ENCODE results near the gene HOXA9. TPM values are rescaled to one million over a fixed set of nuclear protein-coding genes. Genes with fewer than 3 reads are reported as not detected.

HOXA9 gene
- total RNA-seq, 1 donor from 2014 or later: not detected

DNA sequence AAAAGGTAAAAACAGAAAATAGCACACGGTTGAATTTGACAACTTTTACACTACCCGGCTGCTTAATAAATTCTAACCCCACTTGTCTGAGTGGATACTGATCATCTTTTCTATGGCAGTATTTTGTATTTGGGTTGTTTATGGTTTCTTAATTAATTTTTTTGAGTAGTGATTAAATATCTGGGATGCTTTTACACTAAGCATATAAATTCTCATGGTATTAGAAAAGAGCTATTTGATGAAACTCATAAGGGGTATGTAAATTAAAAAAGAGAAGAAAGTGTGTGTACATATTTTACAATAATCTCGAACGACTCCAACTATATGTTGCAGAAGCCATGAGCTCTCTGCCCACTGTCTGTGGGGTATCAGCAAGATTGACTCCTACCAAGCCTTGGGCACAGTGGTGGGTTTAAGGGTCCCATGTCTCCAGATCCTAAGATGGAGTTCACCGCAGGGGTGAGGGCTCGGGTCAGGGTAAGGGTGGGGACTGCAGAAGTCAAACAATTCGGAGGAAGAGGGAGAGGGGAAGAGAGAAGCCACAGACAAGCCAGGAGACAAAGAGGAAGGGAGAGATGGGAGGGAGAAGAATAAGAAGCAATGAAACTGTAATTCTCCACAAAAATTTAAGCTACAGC lies 42.1 kb upstream of the HOXA9 start:
- TF ChIP-seq CTCF (IDR thresholded peaks at IDR 0.05): no peak
- Mint-ChIP-seq H3K4me3 (ENCODE audit: unreplicated experiment) (no peak overlapping the region), H3K27ac (ENCODE audit: unreplicated experiment) (no peak overlapping the region), H3K36me3 (ENCODE audit: unreplicated experiment) (peaks cover 7% of the 10 kb centered on the region), H3K27me3 (ENCODE audit: unreplicated experiment) (peaks cover 96% of the 10 kb centered on the region), H3K9me3 (ENCODE audit: unreplicated experiment) (no peaks in the 10 kb centered on the region), H3K4me1 (ENCODE audit: unreplicated experiment) (peaks cover 20% of the 10 kb centered on the region)
- no peak for DNase-seq (ENCODE audit: extremely low spot score, unreplicated experiment)

GRCh38 chr7:27205325-27206280 lies 40.3 kb upstream of the HOXA9 start:
- no peak for DNase-seq (ENCODE audit: extremely low spot score, unreplicated experiment)
- no peak for TF ChIP-seq CTCF (IDR thresholded peaks at IDR 0.05)
- peaks cover 32% of the 10 kb centered on the region for H3K4me1 Mint-ChIP-seq (ENCODE audit: unreplicated experiment)
- peaks cover 7% of the 10 kb centered on the region for H3K36me3 Mint-ChIP-seq (ENCODE audit: unreplicated experiment)
- no peaks in the 10 kb centered on the region for H3K9me3 Mint-ChIP-seq (ENCODE audit: unreplicated experiment)
- peak overlapping the region; percentile 73 for H3K4me3 Mint-ChIP-seq (ENCODE audit: unreplicated experiment)
- H3K27me3 Mint-ChIP-seq (ENCODE audit: unreplicated experiment): peaks cover 97% of the 10 kb centered on the region
- no peak overlapping the region for H3K27ac Mint-ChIP-seq (ENCODE audit: unreplicated experiment)

DNA sequence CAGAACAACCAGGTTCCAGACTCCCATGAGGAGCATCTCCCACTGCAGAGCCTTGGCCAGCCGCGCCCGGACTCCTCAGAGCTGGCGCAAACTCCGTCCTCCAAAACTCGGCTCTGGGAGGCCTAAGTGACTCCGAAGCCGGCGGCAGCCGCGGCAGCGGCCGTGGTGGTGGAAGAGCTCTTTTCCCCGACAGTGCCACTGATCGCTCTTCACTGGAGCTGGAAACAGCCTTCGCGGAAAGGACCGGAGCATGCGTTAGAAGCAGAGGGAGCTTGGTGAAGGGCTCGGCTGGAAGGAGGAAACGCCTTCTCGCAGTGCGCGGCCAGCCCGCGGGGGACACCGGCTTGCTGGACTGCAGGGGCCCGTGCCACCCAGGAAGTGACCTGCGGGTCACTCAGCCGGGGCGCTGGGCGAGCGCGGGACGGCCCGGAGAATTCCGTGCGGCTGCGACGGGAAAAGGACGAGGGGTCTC lies 39.5 kb upstream of the HOXA9 start:
- Mint-ChIP-seq H3K27me3 (ENCODE audit: unreplicated experiment) (peaks cover 94% of the 10 kb centered on the region), H3K27ac (ENCODE audit: unreplicated experiment) (no peak overlapping the region)
- DNase-seq (ENCODE audit: extremely low spot score, unreplicated experiment): no peak

DNA sequence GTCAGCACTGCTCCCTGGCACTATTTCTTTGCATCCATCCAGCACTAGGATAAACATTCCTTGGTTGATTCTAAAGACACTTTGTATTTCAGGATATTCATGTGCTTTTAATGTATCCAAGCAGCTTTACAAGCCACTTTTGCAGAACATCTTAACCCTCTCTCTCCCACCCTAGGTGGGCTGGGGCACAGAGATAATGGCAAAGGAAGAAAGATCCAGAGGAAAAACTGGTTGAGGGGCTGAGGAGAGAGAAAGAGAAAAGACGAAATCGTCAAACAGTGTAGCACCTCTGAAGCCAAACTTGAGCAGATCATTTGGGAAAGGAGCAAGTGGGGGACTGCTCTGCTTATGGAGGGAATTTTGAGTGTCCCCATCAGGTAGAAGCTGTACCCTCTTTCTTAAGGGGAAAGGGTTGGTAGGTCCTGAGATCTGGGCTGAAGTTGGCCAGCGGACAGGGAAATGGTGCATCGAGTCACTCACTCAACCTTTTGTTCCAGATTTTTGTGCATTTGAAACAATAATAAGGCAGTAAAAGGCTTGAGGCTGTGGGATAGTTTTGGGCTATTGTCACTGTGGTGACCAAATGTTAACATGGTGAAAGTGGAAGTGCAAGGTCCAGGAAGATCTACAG lies 38.7 kb upstream of the HOXA9 start:
- no peaks in the 10 kb centered on the region for H3K9me3 Mint-ChIP-seq (ENCODE audit: unreplicated experiment)
- no peak overlapping the region for H3K27ac Mint-ChIP-seq (ENCODE audit: unreplicated experiment)
- peaks cover 7% of the 10 kb centered on the region for H3K36me3 Mint-ChIP-seq (ENCODE audit: unreplicated experiment)
- H3K4me1 Mint-ChIP-seq (ENCODE audit: unreplicated experiment): peaks cover 38% of the 10 kb centered on the region
- no peak for TF ChIP-seq CTCF (IDR thresholded peaks at IDR 0.05)
- peak overlapping the region; percentile 3 for H3K4me3 Mint-ChIP-seq (ENCODE audit: unreplicated experiment)
- no peak for DNase-seq (ENCODE audit: extremely low spot score, unreplicated experiment)
- peaks cover 90% of the 10 kb centered on the region for H3K27me3 Mint-ChIP-seq (ENCODE audit: unreplicated experiment)

More for the DNA sequence above, 39.5 kb upstream of the HOXA9 start:
- Mint-ChIP-seq H3K4me1 (ENCODE audit: unreplicated experiment) (peaks cover 36% of the 10 kb centered on the region), H3K4me3 (ENCODE audit: unreplicated experiment) (peak overlapping the region; percentile 73), H3K9me3 (ENCODE audit: unreplicated experiment) (no peaks in the 10 kb centered on the region), H3K36me3 (ENCODE audit: unreplicated experiment) (peaks cover 7% of the 10 kb centered on the region)
- TF ChIP-seq CTCF (IDR thresholded peaks at IDR 0.05): no peak

All from osteocyte (in vitro differentiated cells).